PC-3 (cell line): ENCODE results near the gene ETV2.
A peak's percentile ranks its signal among the peaks of the same experiment; 100 is the strongest.

Experiments
- CTCF ChIP-seq: fragments of 300-600 bp; sonication (generic); conservative IDR thresholded peaks from 2 replicates; pipeline ENCODE4 v1.5.1; 2017; ENCODE audit warnings: antibody characterized with exemption, low read depth, mild to moderate bottlenecking, low read length
- EZH2phosphoT487 ChIP-seq: fragments of 300-600 bp; sonication (generic); IDR thresholded peaks from 2 replicates; pipeline ENCODE4 v1.6.1; 2018; ENCODE audit warnings: mild to moderate bottlenecking, antibody characterized with exemption, low read length, borderline replicate concordance

- TF ChIP-seq CTCF, result peak; percentile 19; the same call in 1 of the 2 replicates
- no peak for TF ChIP-seq EZH2phosphoT487
Measured at GRCh38 chr19:35692010-35692409, 50.5 kb downstream of the ETV2 start.
